BLaER1 treated with 17β-estradiol and CSF1 and Interleukin-3, amounts not matched to agents 10 nM and 100 nM (cell line): ENCODE data around the gene ANKS1B.

Experiments
- H3K27ac ChIP-seq, 11 experiments: shearing (Covaris generic); formaldehyde crosslinking; 2 replicates each; pipeline ENCODE4 v1.8.1; 2022
- H3K27me3 ChIP-seq, 11 experiments: shearing (Covaris generic); formaldehyde crosslinking; 2 replicates each; pipeline ENCODE4 v1.8.1; 2022
- H3K36me3 ChIP-seq, 11 experiments: shearing (Covaris generic); formaldehyde crosslinking; 2 replicates each; pipeline ENCODE4 v1.8.1; 2022
- H3K4me1 ChIP-seq, 10 experiments: shearing (Covaris generic); formaldehyde crosslinking; 2 replicates each; pipeline ENCODE4 v1.8.1; 2022
- H3K4me2 ChIP-seq, 11 experiments: shearing (Covaris generic); formaldehyde crosslinking; 2 replicates each; pipeline ENCODE4 v1.8.1; 2022
- H3K4me3 ChIP-seq, 10 experiments: shearing (Covaris generic); formaldehyde crosslinking; 2 replicates each; pipeline ENCODE4 v1.8.1; 2022
- H3K9ac ChIP-seq, 11 experiments: shearing (Covaris generic); formaldehyde crosslinking; 2 replicates each; pipeline ENCODE4 v1.8.1; 2022
- H3K9me3 ChIP-seq, 11 experiments: shearing (Covaris generic); formaldehyde crosslinking; replicated peaks in 1 of 11; 2 replicates each; pipeline ENCODE4 v1.8.1; 2022
- H4K20me1 ChIP-seq, 11 experiments: shearing (Covaris generic); formaldehyde crosslinking; 2 replicates each; pipeline ENCODE4 v1.8.1; 2022
- Cebpa-rat ChIP-seq, 11 experiments: shearing (Covaris generic); IDR thresholded peaks; 2 replicates each; pipeline ENCODE4 v1.8.1; 2022

Gene ANKS1B

GRCh38 chr12:99486277-99486676 is 498.5 kb downstream of the ANKS1B start:
- H3K9ac ChIP-seq, result no peak overlapping the region
- H3K4me2 ChIP-seq, result no peak overlapping the region
- no peak overlapping the region for H3K27ac ChIP-seq
- no peak overlapping the region for H3K4me3 ChIP-seq
- peaks cover 23 to 63% (median 51%) of the 10 kb centered on the region in 11 experiments for H3K9me3 ChIP-seq
- H4K20me1 ChIP-seq, result no peaks in the 10 kb centered on the region
- H3K27me3 ChIP-seq, result no peaks in the 10 kb centered on the region
- H3K4me1 ChIP-seq, result no peaks in the 10 kb centered on the region
- peaks cover 0 to 98% (median 52%) of the 10 kb centered on the region in 11 experiments; a peak in 17 of 22 replicates for H3K36me3 ChIP-seq
- TF ChIP-seq Cebpa-rat (IDR thresholded peaks at IDR 0.05), result no peak

GRCh38 chr12:99479149-99479548 is 505.6 kb downstream of the ANKS1B start:
- TF ChIP-seq Cebpa-rat (IDR thresholded peaks at IDR 0.05), result no peak
- H4K20me1 ChIP-seq, result no peaks in the 10 kb centered on the region
- H3K27ac ChIP-seq, result no peak overlapping the region
- peaks cover 0 to 61% (median 18%) of the 10 kb centered on the region in 11 experiments; a peak in 13 of 22 replicates for H3K36me3 ChIP-seq
- H3K4me2 ChIP-seq, result no peak overlapping the region
- peaks cover 0 to 34% (median 25%) of the 10 kb centered on the region in 11 experiments; a peak in 14 of 22 replicates for H3K9me3 ChIP-seq
- H3K4me1 ChIP-seq, result no peaks in the 10 kb centered on the region
- no peaks in the 10 kb centered on the region for H3K27me3 ChIP-seq
- H3K9ac ChIP-seq, result no peak overlapping the region
- no peak overlapping the region for H3K4me3 ChIP-seq

GRCh38 chr12:99476956-99477355 is 507.8 kb downstream of the ANKS1B start:
- H4K20me1 ChIP-seq, result no peaks in the 10 kb centered on the region
- TF ChIP-seq Cebpa-rat (IDR thresholded peaks at IDR 0.05), result no peak
- H3K4me3 ChIP-seq, result no peak overlapping the region
- peaks cover 0 to 41% (median 17%) of the 10 kb centered on the region in 11 experiments; a peak in 11 of 22 replicates for H3K36me3 ChIP-seq
- H3K9me3 ChIP-seq, result peaks cover 0 to 16% (median 11%) of the 10 kb centered on the region in 11 experiments; a peak in 14 of 22 replicates
- no peak overlapping the region for H3K27ac ChIP-seq
- no peak overlapping the region for H3K4me2 ChIP-seq
- no peaks in the 10 kb centered on the region for H3K4me1 ChIP-seq
- H3K27me3 ChIP-seq, result no peaks in the 10 kb centered on the region
- no peak overlapping the region for H3K9ac ChIP-seq

- Histone ChIP-seq H3K4me1 (peaks cover 38 to 63% (median 54%) of the 10 kb centered on the region in 10 experiments), H4K20me1 (no peaks in the 10 kb centered on the region), H3K27me3 (no peaks in the 10 kb centered on the region), H3K27ac (peak overlapping the region in 9 of 11 experiments; percentile 74 to 88 (median 79); a peak in 19 of 22 replicates), H3K4me2 (peak overlapping the region; percentile 72 to 87 (median 82)), H3K4me3 (peak overlapping the region in 6 of 10 experiments; percentile 4 to 43 (median 20); a peak in 6 of 20 replicates), H3K9me3 (peaks cover 29 to 38% (median 34%) of the 10 kb centered on the region in 11 experiments), H3K9ac (peak overlapping the region in 9 of 11 experiments; percentile 21 to 77 (median 47); a peak in 15 of 22 replicates), H3K36me3 (peaks cover 0 to 33% (median 13%) of the 10 kb centered on the region in 11 experiments; a peak in 10 of 22 replicates)
- TF ChIP-seq Cebpa-rat (IDR thresholded peaks at IDR 0.05), result no peak
Measured at GRCh38 chr12:99455350-99456035, 529.2 kb downstream of the ANKS1B start.

- Histone ChIP-seq H3K4me2 (peak overlapping the region; percentile 72 to 87 (median 82)), H3K27ac (peak overlapping the region in 9 of 11 experiments; percentile 74 to 88 (median 79); a peak in 18 of 22 replicates), H3K4me1 (peaks cover 38 to 63% (median 54%) of the 10 kb centered on the region in 10 experiments), H3K27me3 (no peaks in the 10 kb centered on the region), H3K4me3 (no peak overlapping the region; a peak in 2 of 20 replicates), H3K9me3 (peaks cover 22 to 36% (median 29%) of the 10 kb centered on the region in 11 experiments), H4K20me1 (no peaks in the 10 kb centered on the region), H3K36me3 (peaks cover 0 to 31% (median 12%) of the 10 kb centered on the region in 11 experiments; a peak in 12 of 22 replicates), H3K9ac (peak overlapping the region in 6 of 11 experiments; percentile 21 to 77 (median 72); a peak in 10 of 22 replicates)
- no peak for TF ChIP-seq Cebpa-rat (IDR thresholded peaks at IDR 0.05)
Measured at GRCh38 chr12:99454539-99455172, 530.1 kb downstream of the ANKS1B start.

GRCh38 chr12:99453836-99454538 is 530.7 kb downstream of the ANKS1B start:
- Histone ChIP-seq H3K9me3 (peaks cover 15 to 31% (median 23%) of the 10 kb centered on the region in 11 experiments), H3K4me2 (peak overlapping the region; percentile 72 to 87 (median 82)), H4K20me1 (no peaks in the 10 kb centered on the region), H3K27ac (peak overlapping the region in 10 of 11 experiments; percentile 50 to 88 (median 79); a peak in 19 of 22 replicates), H3K9ac (peak overlapping the region; percentile 26 to 77 (median 64); a peak in 17 of 22 replicates), H3K4me1 (peaks cover 38 to 63% (median 54%) of the 10 kb centered on the region in 10 experiments), H3K27me3 (no peaks in the 10 kb centered on the region), H3K36me3 (peaks cover 0 to 27% (median 5%) of the 10 kb centered on the region in 11 experiments; a peak in 10 of 22 replicates), H3K4me3 (peak overlapping the region in 3 of 10 experiments; percentile 7 to 15 (median 9); a peak in 3 of 20 replicates)
- TF ChIP-seq Cebpa-rat (IDR thresholded peaks at IDR 0.05), result no peak

GRCh38 chr12:99450036-99450630 is 534.6 kb downstream of the ANKS1B start:
- no peaks in the 10 kb centered on the region for H4K20me1 ChIP-seq
- peaks cover 26 to 42% (median 33%) of the 10 kb centered on the region in 10 experiments for H3K4me1 ChIP-seq
- H3K4me3 ChIP-seq, result no peak overlapping the region
- no peak overlapping the region for H3K9ac ChIP-seq
- no peak overlapping the region for H3K4me2 ChIP-seq
- H3K27me3 ChIP-seq, result no peaks in the 10 kb centered on the region
- H3K9me3 ChIP-seq, result peaks cover 0 to 31% (median 18%) of the 10 kb centered on the region in 11 experiments; a peak in 17 of 22 replicates
- no peak for TF ChIP-seq Cebpa-rat (IDR thresholded peaks at IDR 0.05)
- H3K27ac ChIP-seq, result no peak overlapping the region
- H3K36me3 ChIP-seq, result peaks cover 0 to 40% (median 10%) of the 10 kb centered on the region in 11 experiments; a peak in 12 of 22 replicates

- Histone ChIP-seq H3K9me3 (peaks cover 0 to 36% (median 16%) of the 10 kb centered on the region in 11 experiments; a peak in 17 of 22 replicates), H3K27ac (no peak overlapping the region), H3K9ac (no peak overlapping the region), H3K4me1 (peaks cover 0 to 10% (median 0%) of the 10 kb centered on the region in 10 experiments; a peak in 4 of 20 replicates), H3K4me2 (no peak overlapping the region), H4K20me1 (no peaks in the 10 kb centered on the region), H3K4me3 (no peak overlapping the region), H3K36me3 (peaks cover 0 to 65% (median 33%) of the 10 kb centered on the region in 11 experiments; a peak in 13 of 22 replicates), H3K27me3 (no peaks in the 10 kb centered on the region)
- no peak for TF ChIP-seq Cebpa-rat (IDR thresholded peaks at IDR 0.05)
Measured at GRCh38 chr12:99444859-99445316, 539.8 kb downstream of the ANKS1B start.
